ENCODE results near the gene FAM193A.
"Not testable (repeated sequence)": the region's sequence is repeated elsewhere in the genome, so short reads cannot be mapped to it uniquely, and the experiment has no call there.

FAM193A gene

GRCh38 chr4:2583092-2583491, 46.6 kb downstream of the FAM193A start:
- H3K27ac ChIP-seq (ENCODE audit: low read length): no peak overlapping the region
- H3K9ac ChIP-seq (ENCODE audit: low read depth, low read length): 0 out of 2 replicates have a peak overlapping the region, but pooled peaks have one; percentile 10
- H3K9me3 ChIP-seq (ENCODE audit: insufficient read depth, low read depth, low read length): no peaks in the 10 kb centered on the region
- no peaks in the 10 kb centered on the region for H3K36me3 ChIP-seq (ENCODE audit: insufficient read depth, low read depth, low read length)
- H3K4me3 ChIP-seq (ENCODE audit: low read length): no peak overlapping the region
- no peaks in the 10 kb centered on the region for H3K27me3 ChIP-seq (ENCODE audit: insufficient read depth, low read length)
- peaks cover 9% of the 10 kb centered on the region; the same call in 1 of the 2 replicates for H3K4me1 ChIP-seq (ENCODE audit: insufficient read depth, low read length)

- Histone ChIP-seq H3K36me3 (ENCODE audit: insufficient read depth, low read depth, low read length) (no peaks in the 10 kb centered on the region), H3K4me3 (ENCODE audit: low read length) (no peak overlapping the region), H3K27me3 (ENCODE audit: insufficient read depth, low read length) (no peaks in the 10 kb centered on the region), H3K9ac (ENCODE audit: low read depth, low read length) (0 out of 2 replicates have a peak overlapping the region, but pooled peaks have one; percentile 10), H3K9me3 (ENCODE audit: insufficient read depth, low read depth, low read length) (no peaks in the 10 kb centered on the region), H3K4me1 (ENCODE audit: insufficient read depth, low read length) (peaks cover 9% of the 10 kb centered on the region; the same call in 1 of the 2 replicates), H3K27ac (ENCODE audit: low read length) (no peak overlapping the region)
Observed at GRCh38 chr4:2583517-2583916, 47.1 kb downstream of the FAM193A start.

GRCh38 chr4:2586502-2586901, 50.1 kb downstream of the FAM193A start:
- no peak overlapping the region for H3K4me3 ChIP-seq (ENCODE audit: low read length)
- no peaks in the 10 kb centered on the region for H3K36me3 ChIP-seq (ENCODE audit: insufficient read depth, low read depth, low read length)
- peaks cover 16% of the 10 kb centered on the region; the same call in 1 of the 2 replicates for H3K4me1 ChIP-seq (ENCODE audit: insufficient read depth, low read length)
- H3K9me3 ChIP-seq (ENCODE audit: insufficient read depth, low read depth, low read length): no peaks in the 10 kb centered on the region
- no peak overlapping the region for H3K9ac ChIP-seq (ENCODE audit: low read depth, low read length)
- H3K27me3 ChIP-seq (ENCODE audit: insufficient read depth, low read length): no peaks in the 10 kb centered on the region
- H3K27ac ChIP-seq (ENCODE audit: low read length): no peak overlapping the region

GRCh38 chr4:2587213-2587823, 50.9 kb downstream of the FAM193A start:
- peaks cover 16% of the 10 kb centered on the region; the same call in 1 of the 2 replicates for H3K4me1 ChIP-seq (ENCODE audit: insufficient read depth, low read length)
- no peaks in the 10 kb centered on the region for H3K36me3 ChIP-seq (ENCODE audit: insufficient read depth, low read depth, low read length)
- H3K27ac ChIP-seq (ENCODE audit: low read length): no peak overlapping the region
- H3K4me3 ChIP-seq (ENCODE audit: low read length): no peak overlapping the region
- H3K9ac ChIP-seq (ENCODE audit: low read depth, low read length): no peak overlapping the region
- H3K9me3 ChIP-seq (ENCODE audit: insufficient read depth, low read depth, low read length): no peaks in the 10 kb centered on the region
- H3K27me3 ChIP-seq (ENCODE audit: insufficient read depth, low read length): no peaks in the 10 kb centered on the region

- peaks cover 20% of the 10 kb centered on the region; the same call in 1 of the 2 replicates for H3K4me1 ChIP-seq (ENCODE audit: insufficient read depth, low read length)
- no peak overlapping the region for H3K9ac ChIP-seq (ENCODE audit: low read depth, low read length)
- no peaks in the 10 kb centered on the region for H3K36me3 ChIP-seq (ENCODE audit: insufficient read depth, low read depth, low read length)
- no peaks in the 10 kb centered on the region for H3K9me3 ChIP-seq (ENCODE audit: insufficient read depth, low read depth, low read length)
- H3K27ac ChIP-seq (ENCODE audit: low read length): no peak overlapping the region
- H3K27me3 ChIP-seq (ENCODE audit: insufficient read depth, low read length): no peaks in the 10 kb centered on the region
- H3K4me3 ChIP-seq (ENCODE audit: low read length): no peak overlapping the region
Observed at GRCh38 chr4:2588259-2588658, 51.8 kb downstream of the FAM193A start.

- Histone ChIP-seq H3K9me3 (ENCODE audit: insufficient read depth, low read depth, low read length) (no peaks in the 10 kb centered on the region), H3K9ac (ENCODE audit: low read depth, low read length) (no peak overlapping the region), H3K4me3 (ENCODE audit: low read length) (no peak overlapping the region), H3K27ac (ENCODE audit: low read length) (no peak overlapping the region), H3K27me3 (ENCODE audit: insufficient read depth, low read length) (no peaks in the 10 kb centered on the region), H3K4me1 (ENCODE audit: insufficient read depth, low read length) (peaks cover 32% of the 10 kb centered on the region; the same call in 1 of the 2 replicates), H3K36me3 (ENCODE audit: insufficient read depth, low read depth, low read length) (0 out of 2 replicates have a peak, but pooled peaks cover 3% of the 10 kb centered on the region)
Observed at GRCh38 chr4:2591189-2591588, 54.7 kb downstream of the FAM193A start.

- H3K9ac ChIP-seq (ENCODE audit: low read depth, low read length); H3K4me3 ChIP-seq (ENCODE audit: low read length); H3K36me3 ChIP-seq (ENCODE audit: insufficient read depth, low read depth, low read length); H3K27ac ChIP-seq (ENCODE audit: low read length); H3K9me3 ChIP-seq (ENCODE audit: insufficient read depth, low read depth, low read length); H3K27me3 ChIP-seq (ENCODE audit: insufficient read depth, low read length): not testable (repeated sequence)
- peaks cover 39% of the 10 kb centered on the region for H3K4me1 ChIP-seq (ENCODE audit: insufficient read depth, low read length)
Observed at GRCh38 chr4:2592014-2592413, 55.6 kb downstream of the FAM193A start.

GRCh38 chr4:2592572-2592971, 56.1 kb downstream of the FAM193A start:
- Histone ChIP-seq H3K36me3 (ENCODE audit: insufficient read depth, low read depth, low read length) (0 out of 2 replicates have a peak, but pooled peaks cover 8% of the 10 kb centered on the region), H3K4me3 (ENCODE audit: low read length) (no peak overlapping the region), H3K27me3 (ENCODE audit: insufficient read depth, low read length) (no peaks in the 10 kb centered on the region), H3K4me1 (ENCODE audit: insufficient read depth, low read length) (peaks cover 45% of the 10 kb centered on the region), H3K9me3 (ENCODE audit: insufficient read depth, low read depth, low read length) (no peaks in the 10 kb centered on the region), H3K27ac (ENCODE audit: low read length) (no peak overlapping the region), H3K9ac (ENCODE audit: low read depth, low read length) (peak overlapping the region; percentile 15; the same call in 1 of the 2 replicates)

- Histone ChIP-seq H3K27me3 (ENCODE audit: insufficient read depth, low read length) (no peaks in the 10 kb centered on the region), H3K9me3 (ENCODE audit: insufficient read depth, low read depth, low read length) (no peaks in the 10 kb centered on the region), H3K36me3 (ENCODE audit: insufficient read depth, low read depth, low read length) (0 out of 2 replicates have a peak, but pooled peaks cover 8% of the 10 kb centered on the region), H3K4me1 (ENCODE audit: insufficient read depth, low read length) (peaks cover 48% of the 10 kb centered on the region), H3K4me3 (ENCODE audit: low read length) (no peak overlapping the region), H3K9ac (ENCODE audit: low read depth, low read length) (peak overlapping the region; percentile 15; the same call in 1 of the 2 replicates), H3K27ac (ENCODE audit: low read length) (no peak overlapping the region)
Observed at GRCh38 chr4:2593003-2593402, 56.6 kb downstream of the FAM193A start.

GRCh38 chr4:2595436-2595835, 59.0 kb downstream of the FAM193A start:
- Histone ChIP-seq H3K27me3 (ENCODE audit: insufficient read depth, low read length) (no peaks in the 10 kb centered on the region), H3K4me3 (ENCODE audit: low read length) (no peak overlapping the region), H3K27ac (ENCODE audit: low read length) (no peak overlapping the region), H3K9me3 (ENCODE audit: insufficient read depth, low read depth, low read length) (no peaks in the 10 kb centered on the region), H3K4me1 (ENCODE audit: insufficient read depth, low read length) (peaks cover 59% of the 10 kb centered on the region), H3K36me3 (ENCODE audit: insufficient read depth, low read depth, low read length) (peaks cover 20% of the 10 kb centered on the region; the same call in 1 of the 2 replicates), H3K9ac (ENCODE audit: low read depth, low read length) (peak overlapping the region; percentile 4; the same call in 1 of the 2 replicates)

GRCh38 chr4:2595952-2596552, 59.6 kb downstream of the FAM193A start:
- Histone ChIP-seq H3K36me3 (ENCODE audit: insufficient read depth, low read depth, low read length) (peaks cover 26% of the 10 kb centered on the region; the same call in 1 of the 2 replicates), H3K27me3 (ENCODE audit: insufficient read depth, low read length) (no peaks in the 10 kb centered on the region), H3K4me3 (ENCODE audit: low read length) (no peak overlapping the region), H3K27ac (ENCODE audit: low read length) (peak overlapping the region; percentile 9), H3K9ac (ENCODE audit: low read depth, low read length) (no peak overlapping the region), H3K9me3 (ENCODE audit: insufficient read depth, low read depth, low read length) (no peaks in the 10 kb centered on the region), H3K4me1 (ENCODE audit: insufficient read depth, low read length) (peaks cover 57% of the 10 kb centered on the region)

- Histone ChIP-seq H3K36me3 (ENCODE audit: insufficient read depth, low read depth, low read length) (peaks cover 26% of the 10 kb centered on the region; the same call in 1 of the 2 replicates), H3K9me3 (ENCODE audit: insufficient read depth, low read depth, low read length) (no peaks in the 10 kb centered on the region), H3K27ac (ENCODE audit: low read length) (peak overlapping the region; percentile 9), H3K27me3 (ENCODE audit: insufficient read depth, low read length) (no peaks in the 10 kb centered on the region), H3K4me1 (ENCODE audit: insufficient read depth, low read length) (peaks cover 51% of the 10 kb centered on the region), H3K9ac (ENCODE audit: low read depth, low read length) (peak overlapping the region; percentile 56; the same call in 1 of the 2 replicates), H3K4me3 (ENCODE audit: low read length) (0 out of 2 replicates have a peak overlapping the region, but pooled peaks have one; percentile 5)
Observed at GRCh38 chr4:2596611-2597010, 60.2 kb downstream of the FAM193A start.

Data from iPS-20b (cell line).